ENCODE results near the gene AFAP1.

The AFAP1 gene

DNA sequence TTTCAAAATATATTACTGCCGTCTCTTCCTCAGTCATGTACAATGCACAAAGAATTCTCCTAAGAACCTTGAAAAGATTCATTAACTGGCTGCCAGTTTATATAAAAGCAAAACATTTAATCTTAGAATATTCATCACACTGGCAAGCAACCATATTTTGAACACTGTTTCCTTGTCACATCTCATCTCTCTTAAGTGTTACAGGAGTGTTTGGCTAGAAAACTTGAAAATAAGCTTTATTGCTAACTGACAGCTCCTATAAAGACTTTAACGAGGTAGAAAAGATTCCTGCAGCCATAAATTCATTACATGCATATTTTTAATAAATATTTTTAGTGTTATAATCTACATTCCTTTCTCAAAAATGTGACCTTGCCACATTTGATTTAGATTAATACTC is 149.6 kb downstream of the AFAP1 start (continued):
- TF ChIP-seq ZNF623 (tag by site-specific recombination; IDR thresholded peaks at IDR 0.05), result no peak

DNA sequence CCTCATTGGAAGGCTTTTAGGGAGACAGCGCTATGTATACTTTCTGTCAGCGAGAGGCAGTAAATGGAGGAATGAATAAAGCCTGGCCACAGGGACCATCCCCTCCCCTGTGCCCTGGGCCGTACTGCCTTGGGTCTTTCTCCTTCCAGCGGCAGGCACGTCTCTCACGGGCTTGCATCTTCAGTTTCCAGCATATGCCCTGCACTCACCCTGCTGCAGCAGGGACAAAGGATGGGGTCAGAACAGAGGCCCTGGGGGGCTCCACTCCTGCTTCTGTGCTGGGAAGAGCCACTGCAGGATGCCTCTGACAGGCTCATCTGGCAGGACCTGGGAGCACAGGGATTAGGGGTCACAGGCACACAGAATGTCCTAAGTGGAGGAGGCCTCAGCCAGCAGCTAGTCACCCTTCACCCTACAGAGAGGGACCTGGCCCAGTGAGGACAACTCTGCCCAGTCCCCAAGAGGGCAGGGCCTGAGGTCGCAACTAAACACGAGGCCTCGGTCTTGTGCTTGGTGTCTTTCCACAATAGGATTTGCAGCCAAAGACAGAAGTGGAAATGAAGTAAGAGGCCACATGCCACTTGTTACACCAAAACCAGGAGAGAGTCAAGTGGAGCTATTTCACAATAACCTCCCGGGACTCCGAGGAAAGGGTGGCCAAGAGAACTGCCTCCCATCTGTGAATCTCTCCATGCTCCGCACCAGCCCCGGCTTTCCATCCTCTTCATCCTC is 150.8 kb downstream of the AFAP1 start:
- H3K9me3 ChIP-seq (ENCODE audit: control insufficient read depth, insufficient read depth, low read depth, low read length), result no peaks in the 10 kb centered on the region
- no peak overlapping the region for H3K27ac ChIP-seq (ENCODE audit: extremely low read depth, low read depth, low read length)
- peaks cover 0 to 4% of the 10 kb centered on the region in 2 experiments; a peak in 1 of 3 replicates for H3K36me3 ChIP-seq (ENCODE audit: control insufficient read depth in 2 of 2, insufficient read depth in 1 of 2, low read length in 2 of 2)
- no peaks in the 10 kb centered on the region for H3K4me1 ChIP-seq (ENCODE audit: control insufficient read depth, insufficient read depth, low read length)
- H3K4me3 ChIP-seq (ENCODE audit: low read depth, low read length), result no peak overlapping the region
- ChIA-PET CTCF (no interaction called here), POLR2A (no interaction called here)
- TF ChIP-seq SCRT2 (tag by site-specific recombination; IDR thresholded peaks at IDR 0.05) (peak; percentile 62; the same call in 1 of the 2 replicates), ZNF747 (tag by site-specific recombination; IDR thresholded peaks at IDR 0.05) (no peak)
- TF ChIP-seq, protein P1, sequence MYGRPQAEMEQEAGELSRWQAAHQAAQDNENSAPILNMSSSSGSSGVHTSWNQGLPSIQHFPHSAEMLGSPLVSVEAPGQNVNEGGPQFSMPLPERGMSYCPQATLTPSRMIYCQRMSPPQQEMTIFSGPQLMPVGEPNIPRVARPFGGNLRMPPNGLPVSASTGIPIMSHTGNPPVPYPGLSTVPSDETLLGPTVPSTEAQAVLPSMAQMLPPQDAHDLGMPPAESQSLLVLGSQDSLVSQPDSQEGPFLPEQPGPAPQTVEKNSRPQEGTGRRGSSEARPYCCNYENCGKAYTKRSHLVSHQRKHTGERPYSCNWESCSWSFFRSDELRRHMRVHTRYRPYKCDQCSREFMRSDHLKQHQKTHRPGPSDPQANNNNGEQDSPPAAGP (tag by site-specific recombination; IDR thresholded peaks at IDR 0.05), result no peak

DNA sequence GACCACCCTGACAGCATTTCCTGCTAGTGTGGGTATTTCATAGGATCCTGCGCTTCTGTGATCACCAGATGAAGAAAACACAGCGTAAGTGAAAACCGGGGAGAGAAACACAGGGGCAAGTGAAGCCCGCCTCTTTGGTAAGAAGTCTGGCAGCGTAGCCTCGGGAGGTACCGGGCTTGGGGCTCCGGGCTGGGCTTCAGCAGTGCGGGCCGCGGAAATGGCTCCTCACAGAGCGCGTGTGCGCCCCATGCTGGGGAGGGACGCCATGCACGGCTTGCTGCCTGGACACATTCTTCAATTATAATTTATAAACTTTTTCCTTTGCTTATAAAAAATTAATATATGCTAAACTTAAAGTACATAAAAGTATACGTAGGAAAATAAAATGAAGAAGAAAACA is 151.5 kb downstream of the AFAP1 start:
- Histone ChIP-seq H3K4me3 (ENCODE audit: low read depth, low read length) (no peak overlapping the region), H3K4me1 (ENCODE audit: control insufficient read depth, insufficient read depth, low read length) (no peaks in the 10 kb centered on the region), H3K27ac (ENCODE audit: extremely low read depth, low read depth, low read length) (no peak overlapping the region), H3K9me3 (ENCODE audit: control insufficient read depth, insufficient read depth, low read depth, low read length) (no peaks in the 10 kb centered on the region), H3K36me3 (ENCODE audit: control insufficient read depth in 2 of 2, insufficient read depth in 1 of 2, low read length in 2 of 2) (peaks cover 0 to 4% of the 10 kb centered on the region in 2 experiments; a peak in 1 of 3 replicates)
- POLR2A ChIA-PET, result no interaction called here
- CTCF ChIA-PET, result no interaction called here
- TF ChIP-seq BCL11B (tag by site-specific recombination; IDR thresholded peaks at IDR 0.05; ENCODE audit: low read depth), result no peak
- TF ChIP-seq, protein P2, sequence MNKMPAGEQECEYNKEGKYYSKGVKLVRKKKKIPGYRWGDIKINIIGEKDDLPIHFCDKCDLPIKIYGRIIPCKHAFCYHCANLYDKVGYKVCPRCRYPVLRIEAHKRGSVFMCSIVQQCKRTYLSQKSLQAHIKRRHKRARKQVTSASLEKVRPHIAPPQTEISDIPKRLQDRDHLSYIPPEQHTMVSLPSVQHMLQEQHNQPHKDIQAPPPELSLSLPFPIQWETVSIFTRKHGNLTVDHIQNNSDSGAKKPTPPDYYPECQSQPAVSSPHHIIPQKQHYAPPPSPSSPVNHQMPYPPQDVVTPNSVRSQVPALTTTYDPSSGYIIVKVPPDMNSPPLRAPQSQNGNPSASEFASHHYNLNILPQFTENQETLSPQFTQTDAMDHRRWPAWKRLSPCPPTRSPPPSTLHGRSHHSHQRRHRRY (tag by site-specific recombination; IDR thresholded peaks at IDR 0.05), result no peak
- TF ChIP-seq ZBTB21 (tag by site-specific recombination; IDR thresholded peaks at IDR 0.05), result no peak
- TF ChIP-seq, protein P3, sequence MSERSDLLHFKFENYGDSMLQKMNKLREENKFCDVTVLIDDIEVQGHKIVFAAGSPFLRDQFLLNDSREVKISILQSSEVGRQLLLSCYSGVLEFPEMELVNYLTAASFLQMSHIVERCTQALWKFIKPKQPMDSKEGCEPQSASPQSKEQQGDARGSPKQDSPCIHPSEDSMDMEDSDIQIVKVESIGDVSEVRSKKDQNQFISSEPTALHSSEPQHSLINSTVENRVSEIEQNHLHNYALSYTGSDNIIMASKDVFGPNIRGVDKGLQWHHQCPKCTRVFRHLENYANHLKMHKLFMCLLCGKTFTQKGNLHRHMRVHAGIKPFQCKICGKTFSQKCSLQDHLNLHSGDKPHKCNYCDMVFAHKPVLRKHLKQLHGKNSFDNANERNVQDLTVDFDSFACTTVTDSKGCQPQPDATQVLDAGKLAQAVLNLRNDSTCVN (tag by site-specific recombination; optimal IDR thresholded peaks at IDR 0.05), result no peak
- TF ChIP-seq, protein P4, sequence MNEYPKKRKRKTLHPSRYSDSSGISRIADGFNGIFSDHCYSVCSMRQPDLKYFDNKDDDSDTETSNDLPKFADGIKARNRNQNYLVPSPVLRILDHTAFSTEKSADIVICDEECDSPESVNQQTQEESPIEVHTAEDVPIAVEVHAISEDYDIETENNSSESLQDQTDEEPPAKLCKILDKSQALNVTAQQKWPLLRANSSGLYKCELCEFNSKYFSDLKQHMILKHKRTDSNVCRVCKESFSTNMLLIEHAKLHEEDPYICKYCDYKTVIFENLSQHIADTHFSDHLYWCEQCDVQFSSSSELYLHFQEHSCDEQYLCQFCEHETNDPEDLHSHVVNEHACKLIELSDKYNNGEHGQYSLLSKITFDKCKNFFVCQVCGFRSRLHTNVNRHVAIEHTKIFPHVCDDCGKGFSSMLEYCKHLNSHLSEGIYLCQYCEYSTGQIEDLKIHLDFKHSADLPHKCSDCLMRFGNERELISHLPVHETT (tag by site-specific recombination; IDR thresholded peaks at IDR 0.05), result no peak
- TF ChIP-seq, protein P5, sequence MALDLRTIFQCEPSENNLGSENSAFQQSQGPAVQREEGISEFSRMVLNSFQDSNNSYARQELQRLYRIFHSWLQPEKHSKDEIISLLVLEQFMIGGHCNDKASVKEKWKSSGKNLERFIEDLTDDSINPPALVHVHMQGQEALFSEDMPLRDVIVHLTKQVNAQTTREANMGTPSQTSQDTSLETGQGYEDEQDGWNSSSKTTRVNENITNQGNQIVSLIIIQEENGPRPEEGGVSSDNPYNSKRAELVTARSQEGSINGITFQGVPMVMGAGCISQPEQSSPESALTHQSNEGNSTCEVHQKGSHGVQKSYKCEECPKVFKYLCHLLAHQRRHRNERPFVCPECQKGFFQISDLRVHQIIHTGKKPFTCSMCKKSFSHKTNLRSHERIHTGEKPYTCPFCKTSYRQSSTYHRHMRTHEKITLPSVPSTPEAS (tag by site-specific recombination; IDR thresholded peaks at IDR 0.05), result no peak
- TF ChIP-seq, protein P6, sequence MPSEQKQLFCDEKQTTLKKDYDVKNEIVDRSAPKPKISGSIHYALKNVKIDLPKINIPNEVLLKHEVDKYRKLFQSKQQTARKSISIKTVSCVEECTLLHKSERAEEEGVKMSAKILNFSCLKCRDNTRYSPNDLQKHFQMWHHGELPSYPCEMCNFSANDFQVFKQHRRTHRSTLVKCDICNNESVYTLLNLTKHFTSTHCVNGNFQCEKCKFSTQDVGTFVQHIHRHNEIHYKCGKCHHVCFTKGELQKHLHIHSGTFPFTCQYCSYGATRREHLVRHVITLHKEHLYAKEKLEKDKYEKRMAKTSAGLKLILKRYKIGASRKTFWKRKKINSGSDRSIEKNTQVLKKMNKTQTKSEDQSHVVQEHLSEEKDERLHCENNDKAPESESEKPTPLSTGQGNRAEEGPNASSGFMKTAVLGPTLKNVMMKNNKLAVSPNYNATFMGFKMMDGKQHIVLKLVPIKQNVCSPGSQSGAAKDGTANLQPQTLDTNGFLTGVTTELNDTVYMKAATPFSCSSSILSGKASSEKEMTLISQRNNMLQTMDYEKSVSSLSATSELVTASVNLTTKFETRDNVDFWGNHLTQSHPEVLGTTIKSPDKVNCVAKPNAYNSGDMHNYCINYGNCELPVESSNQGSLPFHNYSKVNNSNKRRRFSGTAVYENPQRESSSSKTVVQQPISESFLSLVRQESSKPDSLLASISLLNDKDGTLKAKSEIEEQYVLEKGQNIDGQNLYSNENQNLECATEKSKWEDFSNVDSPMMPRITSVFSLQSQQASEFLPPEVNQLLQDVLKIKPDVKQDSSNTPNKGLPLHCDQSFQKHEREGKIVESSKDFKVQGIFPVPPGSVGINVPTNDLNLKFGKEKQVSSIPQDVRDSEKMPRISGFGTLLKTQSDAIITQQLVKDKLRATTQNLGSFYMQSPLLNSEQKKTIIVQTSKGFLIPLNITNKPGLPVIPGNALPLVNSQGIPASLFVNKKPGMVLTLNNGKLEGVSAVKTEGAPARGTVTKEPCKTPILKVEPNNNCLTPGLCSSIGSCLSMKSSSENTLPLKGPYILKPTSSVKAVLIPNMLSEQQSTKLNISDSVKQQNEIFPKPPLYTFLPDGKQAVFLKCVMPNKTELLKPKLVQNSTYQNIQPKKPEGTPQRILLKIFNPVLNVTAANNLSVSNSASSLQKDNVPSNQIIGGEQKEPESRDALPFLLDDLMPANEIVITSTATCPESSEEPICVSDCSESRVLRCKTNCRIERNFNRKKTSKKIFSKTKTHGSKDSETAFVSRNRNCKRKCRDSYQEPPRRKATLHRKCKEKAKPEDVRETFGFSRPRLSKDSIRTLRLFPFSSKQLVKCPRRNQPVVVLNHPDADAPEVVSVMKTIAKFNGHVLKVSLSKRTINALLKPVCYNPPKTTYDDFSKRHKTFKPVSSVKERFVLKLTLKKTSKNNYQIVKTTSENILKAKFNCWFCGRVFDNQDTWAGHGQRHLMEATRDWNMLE (tag by site-specific recombination; conservative IDR thresholded peaks at IDR 0.05; ENCODE audit: low read depth), result no peak
- TF ChIP-seq, protein P7, sequence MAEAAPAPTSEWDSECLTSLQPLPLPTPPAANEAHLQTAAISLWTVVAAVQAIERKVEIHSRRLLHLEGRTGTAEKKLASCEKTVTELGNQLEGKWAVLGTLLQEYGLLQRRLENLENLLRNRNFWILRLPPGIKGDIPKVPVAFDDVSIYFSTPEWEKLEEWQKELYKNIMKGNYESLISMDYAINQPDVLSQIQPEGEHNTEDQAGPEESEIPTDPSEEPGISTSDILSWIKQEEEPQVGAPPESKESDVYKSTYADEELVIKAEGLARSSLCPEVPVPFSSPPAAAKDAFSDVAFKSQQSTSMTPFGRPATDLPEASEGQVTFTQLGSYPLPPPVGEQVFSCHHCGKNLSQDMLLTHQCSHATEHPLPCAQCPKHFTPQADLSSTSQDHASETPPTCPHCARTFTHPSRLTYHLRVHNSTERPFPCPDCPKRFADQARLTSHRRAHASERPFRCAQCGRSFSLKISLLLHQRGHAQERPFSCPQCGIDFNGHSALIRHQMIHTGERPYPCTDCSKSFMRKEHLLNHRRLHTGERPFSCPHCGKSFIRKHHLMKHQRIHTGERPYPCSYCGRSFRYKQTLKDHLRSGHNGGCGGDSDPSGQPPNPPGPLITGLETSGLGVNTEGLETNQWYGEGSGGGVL (tag by site-specific recombination; IDR thresholded peaks at IDR 0.05), result no peak
- no peak for TF ChIP-seq ZNF530 (tag by site-specific recombination; IDR thresholded peaks at IDR 0.05; ENCODE audit: low read depth)
- no peak for TF ChIP-seq ZNF23 (tag by site-specific recombination; IDR thresholded peaks at IDR 0.05; ENCODE audit: borderline replicate concordance)
- TF ChIP-seq, protein P8, sequence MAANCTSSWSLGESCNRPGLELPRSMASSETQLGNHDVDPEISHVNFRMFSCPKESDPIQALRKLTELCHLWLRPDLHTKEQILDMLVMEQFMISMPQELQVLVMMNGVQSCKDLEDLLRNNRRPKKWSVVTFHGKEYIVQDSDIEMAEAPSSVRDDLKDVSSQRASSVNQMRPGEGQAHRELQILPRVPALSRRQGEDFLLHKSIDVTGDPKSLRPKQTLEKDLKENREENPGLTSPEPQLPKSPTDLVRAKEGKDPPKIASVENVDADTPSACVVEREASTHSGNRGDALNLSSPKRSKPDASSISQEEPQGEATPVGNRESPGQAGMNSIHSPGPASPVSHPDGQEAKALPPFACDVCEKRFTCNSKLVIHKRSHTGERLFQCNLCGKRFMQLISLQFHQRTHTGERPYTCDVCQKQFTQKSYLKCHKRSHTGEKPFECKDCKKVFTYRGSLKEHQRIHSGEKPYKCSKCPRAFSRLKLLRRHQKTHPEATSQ (tag by site-specific recombination; IDR thresholded peaks at IDR 0.05), result no peak
- no peak for TF ChIP-seq ZNF37A (tag by site-specific recombination; IDR thresholded peaks at IDR 0.05)
- TF ChIP-seq ZNF391 (tag by site-specific recombination; IDR thresholded peaks at IDR 0.05; ENCODE audit: borderline replicate concordance, low read depth), result no peak
